SK-N-MC (cell line): ENCODE measurements around the gene DDX25.

Experiments
- DNase-seq: peaks from one replicate; pipeline ENCODE4 v3.0.0-alpha.2; 2011; ENCODE audit warnings: low read depth, low spot score
- H3K27ac ChIP-seq: fragments of 200-600 bp; sonication (generic); 2 replicates; pipeline ENCODE4 v1.5.1; 2016; ENCODE audit warnings: mixed run types
- H3K36me3 ChIP-seq: fragments of 200-600 bp; sonication (generic); 2 replicates; pipeline ENCODE4 v1.6.1; 2017; ENCODE audit warnings: antibody characterized with exemption, low read length, mixed read lengths; ENCODE audit not compliant: insufficient read depth
- H3K4me3 ChIP-seq: fragments of 200-600 bp; sonication (generic); 2 replicates; pipeline ENCODE4 v1.5.1; 2016
- H3K9ac ChIP-seq: fragments of 200-600 bp; sonication (generic); 2 replicates; pipeline ENCODE4 v1.8.0; 2017; ENCODE audit warnings: mixed run types, mixed read lengths; ENCODE audit not compliant: insufficient read length
- H3K9me3 ChIP-seq: fragments of 200-600 bp; sonication (generic); 2 replicates; pipeline ENCODE4 v1.6.1; 2017; ENCODE audit warnings: low read depth, mild to moderate bottlenecking, antibody characterized with exemption, low read length, moderate library complexity, mixed read lengths
- EZH2 ChIP-seq: fragments of 200-600 bp; sonication (generic); IDR thresholded peaks from one replicate; pipeline ENCODE4 v1.6.1; 2017; ENCODE audit warnings: antibody characterized with exemption
- FOXP2 ChIP-seq: optimal IDR thresholded peaks from 2 replicates; pipeline ENCODE3; 2011; ENCODE audit warnings: mild to moderate bottlenecking, moderate library complexity; ENCODE audit not compliant: insufficient read depth; ENCODE audit errors: extremely low read length, control extremely low read depth
- POLR2AphosphoS5 ChIP-seq: IDR thresholded peaks from 2 replicates; pipeline ENCODE4 v1.6.1; 2012; ENCODE audit warnings: mild to moderate bottlenecking, low read depth, low read length, borderline replicate concordance

Gene DDX25

GRCh38 chr11:125874556-125875124 lies 29.7 kb upstream of the DDX25 start:
- H3K36me3 ChIP-seq: no peaks in the 10 kb centered on the region
- TF ChIP-seq EZH2: no peak
- no peak for TF ChIP-seq FOXP2
- no peak for TF ChIP-seq POLR2AphosphoS5
- no peak overlapping the region for H3K4me3 ChIP-seq

GRCh38 chr11:125881291-125881690 lies 23.0 kb upstream of the DDX25 start:
- Histone ChIP-seq H3K9ac (no peak overlapping the region), H3K36me3 (no peaks in the 10 kb centered on the region), H3K9me3 (no peaks in the 10 kb centered on the region), H3K4me3 (no peak overlapping the region), H3K27ac (no peak overlapping the region)
- TF ChIP-seq FOXP2 (no peak), EZH2 (no peak), POLR2AphosphoS5 (no peak)
- DNase-seq: no peak

More at GRCh38 chr11:125874556-125875124, 29.7 kb upstream of the DDX25 start:
- Histone ChIP-seq H3K9me3 (no peaks in the 10 kb centered on the region), H3K27ac (no peak overlapping the region), H3K9ac (no peak overlapping the region)
- no peak for DNase-seq

DNA sequence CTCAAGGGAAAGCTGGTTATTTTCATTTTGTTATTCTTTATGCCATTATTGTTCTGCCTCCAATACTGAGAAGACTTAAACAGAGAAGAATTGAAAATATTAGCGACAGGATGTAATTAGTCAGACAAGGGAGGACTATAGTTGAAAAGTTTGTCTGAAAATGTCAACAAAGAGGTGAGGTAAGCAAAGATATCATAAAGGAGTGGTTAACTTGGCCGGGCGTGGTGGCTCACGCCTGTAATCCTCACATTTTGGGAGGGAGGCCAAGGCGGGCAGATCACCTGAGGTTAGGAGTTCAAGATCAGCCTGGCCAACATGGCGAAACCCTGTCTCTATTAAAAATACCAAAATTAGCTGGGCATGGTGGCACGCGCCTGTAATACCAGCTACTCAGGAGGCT lies 20.9 kb upstream of the DDX25 start:
- DNase-seq: no peak

GRCh38 chr11:125886997-125887372 lies 17.3 kb upstream of the DDX25 start:
- TF ChIP-seq EZH2: no peak
- no peak for TF ChIP-seq FOXP2
- TF ChIP-seq POLR2AphosphoS5: no peak
- Histone ChIP-seq H3K36me3 (no peaks in the 10 kb centered on the region), H3K9me3 (no peaks in the 10 kb centered on the region), H3K27ac (no peak overlapping the region), H3K4me3 (no peak overlapping the region), H3K9ac (no peak overlapping the region)
- no peak for DNase-seq

More for the DNA sequence above, 20.9 kb upstream of the DDX25 start:
- Histone ChIP-seq H3K4me3 (no peak overlapping the region), H3K27ac (no peak overlapping the region), H3K36me3 (no peaks in the 10 kb centered on the region), H3K9me3 (no peaks in the 10 kb centered on the region), H3K9ac (no peak overlapping the region)
- TF ChIP-seq POLR2AphosphoS5 (no peak), EZH2 (no peak)

GRCh38 chr11:125887373-125888324 lies 16.7 kb upstream of the DDX25 start, which contains the start of gene HYLS1:
HYLS1 (plus strand) TSS chr11:125887668; CDS start chr11:125899369, 11,701 bp downstream.
- H3K9me3 ChIP-seq: no peaks in the 10 kb centered on the region
- DNase-seq: no peak
- H3K36me3 ChIP-seq: no peaks in the 10 kb centered on the region
- no peak within 1 kb of the TSS for H3K27ac ChIP-seq
- peak within 1 kb of the TSS; percentile 68 for H3K9ac ChIP-seq
- peak; percentile 49; the same call in 1 of the 2 replicates for TF ChIP-seq POLR2AphosphoS5
- TF ChIP-seq FOXP2: no peak
- H3K4me3 ChIP-seq: peak within 1 kb of the TSS; percentile 80

GRCh38 chr11:125890447-125891100 lies 13.7 kb upstream of the DDX25 start:
- Histone ChIP-seq H3K9me3 (no peaks in the 10 kb centered on the region), H3K27ac (no peak overlapping the region), H3K36me3 (peaks cover 22% of the 10 kb centered on the region), H3K4me3 (no peak overlapping the region), H3K9ac (no peak overlapping the region)
- TF ChIP-seq FOXP2 (no peak), EZH2 (no peak), POLR2AphosphoS5 (no peak)
- DNase-seq: no peak

DNA sequence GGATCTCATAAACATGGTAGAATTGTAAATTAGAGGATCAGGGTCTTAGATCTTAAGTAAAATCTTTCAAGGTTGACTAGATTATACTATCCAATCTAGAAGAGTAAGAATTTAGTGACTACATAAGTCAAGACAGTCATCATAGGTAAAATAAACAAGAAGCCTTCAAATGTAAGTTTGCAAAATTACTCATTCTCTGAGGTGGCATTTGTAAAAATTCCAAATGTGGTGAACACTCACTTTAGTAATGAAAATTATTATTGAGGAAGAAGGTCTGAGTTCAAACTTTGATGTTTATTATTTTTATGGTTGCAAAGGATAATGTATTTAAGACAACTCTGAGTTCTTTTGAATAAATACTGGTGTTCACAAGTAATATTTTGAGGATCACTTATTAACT lies 12.2 kb upstream of the DDX25 start:
- no peak overlapping the region for H3K9ac ChIP-seq
- peaks cover 26% of the 10 kb centered on the region for H3K36me3 ChIP-seq
- no peaks in the 10 kb centered on the region for H3K9me3 ChIP-seq
- no peak for DNase-seq
- H3K4me3 ChIP-seq: no peak overlapping the region
- H3K27ac ChIP-seq: no peak overlapping the region
- TF ChIP-seq FOXP2: no peak
- TF ChIP-seq EZH2: no peak
- TF ChIP-seq POLR2AphosphoS5: no peak

GRCh38 chr11:125892994-125893393 lies 11.3 kb upstream of the DDX25 start:
- Histone ChIP-seq H3K9ac (no peak overlapping the region), H3K27ac (no peak overlapping the region), H3K4me3 (no peak overlapping the region), H3K36me3 (peaks cover 26% of the 10 kb centered on the region), H3K9me3 (no peaks in the 10 kb centered on the region)
- no peak for DNase-seq
- TF ChIP-seq EZH2: no peak
- no peak for TF ChIP-seq POLR2AphosphoS5
- TF ChIP-seq FOXP2: no peak
